HCEC 1CT (cell line): ENCODE results near the gene ADCY5.

Source experiments
- DNase-seq: peaks from one replicate; pipeline ENCODE4 v3.0.0-alpha.2; 2017

Gene ADCY5

GRCh38 chr3:123320221-123320620, 128.7 kb downstream of the ADCY5 start:
- DNase-seq, result no peak

- no peak for DNase-seq
These were observed 129.1 kb downstream of the ADCY5 start for GRCh38 chr3:123319760-123320159.

- no peak for DNase-seq
These were observed 130.5 kb downstream of the ADCY5 start for GRCh38 chr3:123318374-123318773.

DNA sequence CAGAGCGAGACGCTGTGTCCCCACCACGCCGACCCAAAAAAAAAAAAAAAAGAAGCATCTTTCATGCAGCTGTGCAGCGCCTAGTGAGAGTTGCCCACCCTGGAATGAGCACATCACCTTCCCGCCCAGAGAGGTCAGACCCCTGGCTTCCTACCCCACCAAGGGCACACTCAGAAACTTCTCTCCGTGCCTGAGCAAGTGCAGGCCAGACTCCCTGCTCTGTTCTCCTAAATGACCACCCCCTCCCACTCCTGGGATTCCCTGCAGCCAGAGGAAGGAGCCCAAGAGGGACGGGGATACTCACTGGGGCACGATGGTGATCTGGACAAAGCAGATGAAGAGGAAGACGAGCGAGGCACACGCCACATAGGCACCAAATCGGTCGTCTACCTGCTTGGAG, 131.2 kb downstream of the ADCY5 start:
- no peak for DNase-seq

GRCh38 chr3:123315271-123315595, 133.7 kb downstream of the ADCY5 start:
- DNase-seq, result no peak

GRCh38 chr3:123314359-123315270, 134.3 kb downstream of the ADCY5 start:
- no peak for DNase-seq

- no peak for DNase-seq
These were observed 135.0 kb downstream of the ADCY5 start for GRCh38 chr3:123313889-123314288.

DNA sequence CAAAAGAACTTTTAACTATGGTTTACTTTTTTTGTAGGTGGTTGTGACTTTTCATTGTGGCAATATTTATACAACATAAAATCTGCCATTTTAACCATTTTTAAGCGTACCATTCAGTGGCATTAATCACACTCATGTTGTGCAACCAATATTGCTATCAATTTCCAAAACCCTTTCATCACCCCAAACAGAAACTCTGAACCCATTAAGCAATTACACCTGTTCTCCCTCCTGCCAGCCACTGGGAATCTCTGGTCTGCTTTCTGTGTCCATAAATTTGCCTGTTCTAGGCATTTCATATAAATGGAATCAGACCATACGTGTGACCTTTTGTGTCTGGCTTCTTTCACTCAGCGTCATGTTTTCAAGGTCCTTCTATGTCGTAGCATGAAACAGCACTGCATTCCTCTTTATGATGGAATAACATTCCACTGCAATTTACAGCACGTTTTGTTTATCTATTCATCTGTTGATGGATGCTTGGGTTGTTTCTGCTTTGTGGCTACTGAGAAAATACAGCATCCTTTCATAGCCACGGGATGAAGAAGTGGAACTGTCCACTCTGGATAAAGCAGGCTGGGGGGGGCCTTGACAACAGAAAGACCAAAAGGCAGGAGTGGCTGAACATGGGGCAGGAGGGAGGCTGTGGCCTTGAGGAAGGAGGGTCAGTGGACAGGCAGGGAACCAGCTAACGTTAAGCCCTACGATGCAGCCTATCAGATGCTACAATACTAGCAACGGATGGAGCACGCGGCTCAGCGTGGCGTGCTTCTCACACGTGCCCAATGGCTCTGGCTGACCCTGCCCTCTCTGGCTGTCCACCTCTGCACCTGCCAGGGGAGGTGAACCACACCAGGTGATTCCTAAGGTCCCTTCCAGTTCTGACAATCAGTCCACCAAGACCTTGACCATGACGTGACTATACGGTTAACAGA, 136.3 kb downstream of the ADCY5 start:
- DNase-seq, result no peak

GRCh38 chr3:123311201-123311600, 137.7 kb downstream of the ADCY5 start:
- no peak for DNase-seq

DNA sequence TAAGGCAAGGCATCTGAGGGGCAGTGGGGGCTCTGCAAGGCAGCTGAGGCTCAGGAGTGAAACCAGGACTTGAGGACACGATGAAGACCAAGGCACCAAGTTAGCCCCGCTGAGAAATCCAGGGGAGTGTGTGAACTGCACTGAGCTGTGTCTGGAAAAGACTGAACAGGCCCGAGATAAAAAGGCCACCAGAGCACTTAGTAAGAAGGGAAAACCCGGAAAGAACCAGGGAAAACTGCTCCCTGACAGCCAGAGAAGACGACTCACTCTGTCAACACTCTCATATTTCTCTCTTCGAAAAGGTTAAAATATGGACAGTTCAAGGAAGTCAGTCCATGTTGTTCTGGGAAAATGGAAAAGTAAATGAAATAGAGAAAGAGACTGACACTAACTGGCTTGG, 138.1 kb downstream of the ADCY5 start:
- no peak for DNase-seq

- no peak for DNase-seq
These were observed 138.7 kb downstream of the ADCY5 start for GRCh38 chr3:123310186-123310585.

DNA sequence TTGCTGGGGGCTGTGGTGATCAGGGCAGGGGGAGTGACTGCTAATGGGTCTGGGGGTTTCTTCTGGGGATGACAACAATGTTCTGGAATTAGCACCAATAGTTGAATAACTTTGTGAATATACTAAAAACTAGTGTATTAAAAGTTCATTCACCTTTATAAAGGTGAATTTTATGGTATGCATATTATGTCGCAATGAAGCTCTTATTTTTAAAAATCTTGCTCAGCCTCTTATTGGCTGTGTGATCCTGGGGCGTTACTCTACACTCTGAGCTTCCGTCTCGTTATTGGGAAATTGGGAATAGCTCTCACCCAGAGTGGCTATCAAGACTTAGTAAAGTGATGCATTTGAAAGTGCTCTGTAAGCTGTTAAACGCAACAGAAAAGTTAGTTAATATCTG, 141.8 kb downstream of the ADCY5 start:
- no peak for DNase-seq

GRCh38 chr3:123305192-123305591, 143.7 kb downstream of the ADCY5 start:
- DNase-seq, result no peak

GRCh38 chr3:123303976-123304560, 144.8 kb downstream of the ADCY5 start:
- no peak for DNase-seq

DNA sequence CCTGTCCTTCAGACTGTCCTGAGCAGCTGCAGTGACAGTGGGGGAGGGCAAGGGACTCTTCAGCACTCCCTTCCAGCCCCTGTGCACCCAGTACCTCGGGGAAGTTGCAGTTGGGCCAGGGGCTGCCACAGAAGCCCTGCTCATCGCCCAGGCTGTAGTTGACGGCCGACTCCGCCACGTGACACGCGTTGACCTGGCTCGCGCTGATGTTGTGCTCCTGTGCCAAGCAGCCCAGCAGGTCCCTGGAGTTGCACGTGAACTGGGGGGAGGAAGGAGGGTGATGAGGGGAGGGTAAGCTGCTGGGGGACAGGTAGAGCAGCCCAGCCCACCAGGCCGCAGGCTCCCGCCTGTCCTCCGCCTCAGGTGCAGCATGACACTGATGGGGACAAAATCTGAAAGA, 145.9 kb downstream of the ADCY5 start:
- no peak for DNase-seq

DNA sequence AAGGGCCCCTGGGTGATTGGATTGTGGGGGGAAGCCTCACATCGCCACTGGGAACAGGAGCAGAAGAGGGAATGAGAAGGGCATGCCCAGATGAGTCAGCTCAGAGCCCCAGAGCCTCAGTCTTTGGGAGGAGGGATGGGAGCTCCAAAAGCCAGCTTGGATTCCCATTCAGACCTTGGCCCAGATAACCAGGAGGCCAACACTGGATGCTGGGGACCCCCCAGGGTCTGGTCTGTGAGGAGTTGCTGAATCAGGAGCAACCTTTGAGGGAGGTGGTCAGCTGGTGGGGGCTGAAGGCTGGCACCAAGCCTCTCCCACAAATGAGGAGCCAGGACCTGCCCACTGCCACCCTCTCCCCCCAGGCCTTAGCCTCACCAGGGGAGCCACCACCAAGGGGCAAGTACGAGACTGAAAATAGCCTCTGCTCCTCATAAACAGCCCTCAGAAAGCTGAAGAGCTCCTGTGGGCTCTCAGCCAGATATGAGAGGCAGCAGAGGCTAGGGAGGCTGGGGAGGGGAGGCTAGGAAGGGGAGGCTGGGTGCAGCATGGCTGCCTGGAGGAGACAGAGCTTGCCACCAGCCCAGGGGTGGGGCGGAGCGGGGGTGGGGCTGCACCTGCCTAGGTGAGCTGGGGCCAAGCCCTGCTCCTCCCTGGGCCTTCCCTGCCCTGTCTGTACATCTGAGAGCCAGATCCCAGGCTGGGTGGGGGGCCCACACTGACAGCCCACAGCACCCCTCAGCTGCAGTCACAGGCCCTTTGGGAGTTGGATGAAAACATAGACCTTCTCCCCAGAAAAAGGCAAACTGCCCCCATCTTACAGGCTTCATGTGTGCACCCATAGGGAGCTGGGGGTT, 147.3 kb downstream of the ADCY5 start:
- no peak for DNase-seq

DNA sequence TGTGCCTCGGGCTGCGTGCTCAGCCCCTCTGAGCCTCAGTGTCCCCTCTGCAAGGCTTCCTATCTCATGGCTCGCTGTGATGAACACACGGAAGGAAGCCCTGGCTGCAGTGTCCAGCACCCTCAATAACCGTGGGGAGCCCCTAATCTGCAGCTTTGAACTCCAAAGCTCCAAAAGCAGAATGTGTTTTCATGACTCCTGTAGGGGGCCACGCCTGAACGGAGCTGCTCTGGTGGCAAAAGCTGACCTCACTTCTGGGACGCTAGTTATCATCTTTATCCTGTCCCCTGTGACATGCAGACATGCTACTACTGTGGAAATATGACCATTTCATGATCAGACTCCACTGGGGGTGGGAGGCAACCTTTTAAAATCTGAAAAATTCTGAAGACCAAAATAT, 148.3 kb downstream of the ADCY5 start:
- no peak for DNase-seq

DNA sequence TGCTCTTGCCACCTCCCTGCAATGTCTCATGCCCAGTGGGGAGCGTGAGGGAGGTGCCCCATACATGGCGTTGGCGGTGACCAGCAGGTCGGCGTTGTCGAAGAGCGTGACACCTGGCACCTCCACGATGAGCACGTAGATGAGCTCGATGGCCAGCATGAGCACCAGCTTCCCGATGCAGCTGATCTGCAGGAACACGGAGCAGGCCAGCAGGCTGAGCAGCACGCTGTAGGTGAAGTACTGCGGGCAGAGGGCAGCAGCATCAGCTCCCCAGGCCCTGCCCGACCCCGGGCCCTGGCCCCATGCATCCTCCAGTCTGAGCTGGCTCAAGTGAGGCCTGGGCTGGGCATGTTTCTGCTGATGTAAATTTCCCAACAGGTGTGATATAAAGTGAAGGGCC, 148.8 kb downstream of the ADCY5 start:
- DNase-seq, result no peak

DNA sequence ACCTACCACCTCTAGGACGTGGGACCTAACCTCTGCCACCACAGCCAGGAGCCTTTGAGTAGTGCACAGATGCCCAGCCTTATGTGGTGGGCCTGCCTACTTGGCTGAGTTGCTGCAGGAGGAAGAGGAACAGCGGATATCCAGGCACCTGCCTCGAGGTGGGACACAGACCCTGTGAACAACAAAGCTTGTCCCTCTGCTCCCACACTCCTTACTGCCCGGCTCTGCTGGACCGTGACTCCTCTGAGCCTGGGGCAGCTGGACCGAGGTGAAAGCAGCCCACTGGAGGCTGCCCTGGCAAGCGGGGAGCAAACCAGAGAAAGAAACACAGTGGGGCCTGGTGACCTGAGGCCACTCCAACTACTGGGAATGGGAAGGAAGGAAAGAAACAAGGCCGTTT, 149.3 kb downstream of the ADCY5 start:
- no peak for DNase-seq

- DNase-seq, result peak; percentile 37
These were observed 150.0 kb downstream of the ADCY5 start for GRCh38 chr3:123298903-123299302.

GRCh38 chr3:123297627-123297899, 151.3 kb downstream of the ADCY5 start:
- DNase-seq, result no peak

DNA sequence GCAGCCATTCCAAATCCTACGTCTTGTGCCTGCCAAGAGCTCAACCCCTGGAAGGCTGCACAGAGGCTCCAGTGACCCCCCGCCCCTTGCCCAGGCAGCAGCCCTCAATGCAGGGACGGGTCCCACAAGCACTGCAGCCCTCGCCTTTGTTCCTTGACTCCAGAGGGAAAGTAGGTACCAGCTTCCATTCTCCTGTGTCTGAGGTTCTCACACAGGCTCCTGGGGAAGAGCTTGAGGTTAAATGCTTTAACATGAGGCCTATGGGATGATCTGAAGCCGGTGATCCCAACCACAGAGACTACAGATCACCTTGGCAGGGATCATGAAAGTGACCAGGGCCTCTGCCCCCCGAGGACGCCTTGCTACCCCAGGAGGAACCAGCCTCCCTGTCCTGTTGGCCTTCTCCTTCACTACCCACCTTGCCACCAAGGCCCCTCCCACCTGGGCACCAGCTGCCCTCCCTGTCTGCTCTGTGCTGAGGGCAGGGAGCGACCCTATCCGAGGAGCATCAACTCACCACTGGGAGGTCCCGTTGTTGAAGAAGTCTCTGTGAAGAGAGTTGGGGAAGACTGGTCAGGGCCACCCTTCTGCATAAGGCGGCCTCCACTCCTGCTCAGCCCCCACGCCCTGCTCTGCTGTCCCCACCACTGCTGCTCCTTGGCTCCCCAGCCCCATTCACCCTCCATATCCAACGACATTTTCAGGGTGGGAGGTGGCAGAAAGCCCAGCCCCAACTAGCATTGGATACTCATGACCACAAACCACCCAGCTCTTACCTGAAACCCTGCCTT, 151.9 kb downstream of the ADCY5 start:
- DNase-seq, result no peak
